K562 (cell line): ENCODE results near the gene VPS13D.

ENCODE experiments used
- ATF2 ChIP-seq: sonication (generic); formaldehyde crosslinking; IDR thresholded peaks from 2 replicates; pipeline ENCODE4 v1.8.1; 2022; ENCODE audit warnings: missing genetic modification reagents
- CTCF ChIP-seq, 3 experiments: IDR thresholded peaks in 2 of 3; conservative IDR thresholded peaks in 1 of 3; 2 replicates each; pipeline ENCODE4 v1.5.1; 2011 to 2012; ENCODE audit warnings: low read length in 3 of 3, mild to moderate bottlenecking in 3 of 3, control low read depth in 2 of 3, improper control_type of control experiment in 1 of 3, inconsistent platforms in 1 of 3, low read depth in 1 of 3, mixed read lengths in 1 of 3, moderate library complexity in 1 of 3; ENCODE audit not compliant: insufficient read depth in 2 of 3
- GATA2 ChIP-seq: sonication (generic); formaldehyde crosslinking; IDR thresholded peaks from 2 replicates; pipeline ENCODE4 v1.4.0; 2020; ENCODE audit warnings: mild to moderate bottlenecking, missing genetic modification reagents
- HIVEP1 ChIP-seq: fragments of 250-450 bp; sonication (Bioruptor Pico); IDR thresholded peaks from 2 replicates; pipeline ENCODE4 v1.4.0; 2020; ENCODE audit warnings: mild to moderate bottlenecking
- JUND ChIP-seq, 2 experiments: IDR thresholded peaks; 2 replicates in 1 of 2; 3 replicates in 1 of 2; pipeline ENCODE4 v1.6.1; 2011; ENCODE audit warnings: borderline replicate concordance in 2 of 2, low read depth in 2 of 2, low read length in 2 of 2, improper control_type of control experiment in 1 of 2, missing biosample characterization in 1 of 2, missing genetic modification characterization in 1 of 2, missing genetic modification reagents in 1 of 2
- MYNN ChIP-seq, 2 experiments: sonication (generic); formaldehyde crosslinking in 1 of 2; IDR thresholded peaks; 2 replicates each; pipeline versions ENCODE4 v1.5.0 to v1.6.1; 2016 to 2020; ENCODE audit warnings: antibody characterized with exemption in 1 of 2, missing genetic modification reagents in 1 of 2
- PKNOX1 ChIP-seq: fragments of 450-650 bp; IDR thresholded peaks from 2 replicates; pipeline ENCODE4 v1.6.1; 2016
- POLR2A ChIP-seq: fragments of 450-650 bp; conservative IDR thresholded peaks from 2 replicates; pipeline ENCODE4 v1.6.1; 2016
- PTRF ChIP-seq: fragments of 450-650 bp; IDR thresholded peaks from 2 replicates; pipeline ENCODE4 v1.6.1; 2016; ENCODE audit warnings: mild to moderate bottlenecking, missing genetic modification characterization, missing compliant biosample characterization
- TCF7L2 ChIP-seq: fragments of 150-350 bp; IDR thresholded peaks from 2 replicates; pipeline ENCODE4 v1.6.1; 2016; ENCODE audit warnings: low read depth, mild to moderate bottlenecking, low read length, moderate library complexity
- XRCC5 ChIP-seq: fragments of 200-400 bp; formaldehyde crosslinking; IDR thresholded peaks from 2 replicates; pipeline ENCODE4 v1.6.1; 2017; ENCODE audit warnings: low read depth, mild to moderate bottlenecking, low read length
- ZNF639 ChIP-seq, 2 experiments: fragments of 200-800 bp in 1 of 2; sonication (Bioruptor generic) in 1 of 2; sonication (generic) in 1 of 2; formaldehyde crosslinking in 1 of 2; IDR thresholded peaks in 1 of 2; conservative IDR thresholded peaks in 1 of 2; 2 replicates each; pipeline versions ENCODE4 v1.5.0 to v1.6.1; 2016 to 2020; ENCODE audit warnings: missing compliant biosample characterization in 1 of 2, missing genetic modification characterization in 1 of 2, missing genetic modification reagents in 1 of 2
- ZNF644 ChIP-seq: fragments of 200-800 bp; sonication (Bioruptor generic); IDR thresholded peaks from 2 replicates; pipeline ENCODE4 v1.6.1; 2016; ENCODE audit warnings: low read depth, missing genetic modification characterization, missing compliant biosample characterization

- TF ChIP-seq CTCF (IDR thresholded peaks at IDR 0.05 in 2 of 3, conservative IDR thresholded peaks at IDR 0.05 in 1 of 3; ENCODE audit: insufficient read depth in 2 of 3, low read depth in 1 of 3, low read length in 3 of 3) (no peak), ZNF644 (no peak), HIVEP1 (CRISPR knock-in tag) (no peak), JUND (IDR thresholded peaks at IDR 0.05; ENCODE audit: borderline replicate concordance, low read depth, low read length) (no peak), JUND (tag; IDR thresholded peaks at IDR 0.05; ENCODE audit: borderline replicate concordance, low read depth, low read length) (no peak), PKNOX1 (no peak), XRCC5 (no peak), PTRF (tag) (no peak), ZNF639 (CRISPR knock-in tag; conservative IDR thresholded peaks at IDR 0.05 in 1 of 2, IDR thresholded peaks at IDR 0.05 in 1 of 2) (no peak), ATF2 (CRISPR knock-in tag) (no peak), GATA2 (CRISPR knock-in tag) (no peak), POLR2A (no peak), TCF7L2 (no peak), MYNN (IDR thresholded peaks at IDR 0.05) (no peak), MYNN (CRISPR knock-in tag; IDR thresholded peaks at IDR 0.05) (no peak)
These were observed 213.3 kb downstream of the VPS13D start for GRCh38 chr1:12443151-12443550.
